Neuronal stem cell (in vitro differentiated cells): ENCODE measurements around the gene KMT2C.
"Not testable (repeated sequence)": the region's sequence is repeated elsewhere in the genome, so short reads cannot be mapped to it uniquely, and the experiment has no call there.

Source experiments
- DNase-seq: peaks from one replicate; pipeline ENCODE4 v3.0.0-alpha.2; 2013; ENCODE audit warnings: low spot score
- H2AFZ ChIP-seq: one replicate; pipeline ENCODE4 v1.6.1; 2013; ENCODE audit warnings: mild to moderate bottlenecking, low read length, inconsistent platforms
- H2AK5ac ChIP-seq: 2 replicates; pipeline ENCODE4 v1.6.1; 2013; ENCODE audit warnings: low read depth, mild to moderate bottlenecking, inconsistent platforms, low read length, moderate library complexity, mixed read lengths
- H2BK120ac ChIP-seq: 2 replicates; pipeline ENCODE4 v1.6.1; 2013; ENCODE audit warnings: low read depth, mild to moderate bottlenecking, inconsistent platforms, low read length, moderate library complexity, mixed read lengths
- H2BK12ac ChIP-seq: one replicate; pipeline ENCODE4 v1.6.1; 2013; ENCODE audit warnings: low read length, inconsistent platforms
- H2BK15ac ChIP-seq: 2 replicates; pipeline ENCODE4 v1.6.1; 2013; ENCODE audit warnings: mild to moderate bottlenecking, low read length, inconsistent platforms, mixed read lengths
- H2BK5ac ChIP-seq: one replicate; pipeline ENCODE4 v1.6.1; 2013; ENCODE audit warnings: inconsistent platforms, mild to moderate bottlenecking, low read length, moderate library complexity
- H3K14ac ChIP-seq: one replicate; pipeline ENCODE4 v1.6.1; 2013; ENCODE audit warnings: low read length, inconsistent platforms
- H3K18ac ChIP-seq: 2 replicates; pipeline ENCODE4 v1.6.1; 2013; ENCODE audit warnings: low read length, inconsistent platforms
- H3K23ac ChIP-seq: 2 replicates; pipeline ENCODE4 v1.6.1; 2013; ENCODE audit warnings: low read depth, mild to moderate bottlenecking, mixed read lengths, low read length, inconsistent platforms; ENCODE audit not compliant: poor library complexity
- H3K27ac ChIP-seq: replicated peaks from 3 replicates; pipeline ENCODE4 v1.5.1; 2013; ENCODE audit warnings: low read length, inconsistent platforms
- H3K27me3 ChIP-seq, 3 experiments: 2 replicates each; pipeline ENCODE4 v1.6.1; 2013; ENCODE audit warnings: low read length in 3 of 3, mild to moderate bottlenecking in 2 of 3, inconsistent platforms in 1 of 3, low read depth in 1 of 3, mixed read lengths in 1 of 3, moderate library complexity in 1 of 3; ENCODE audit not compliant: control insufficient read depth in 3 of 3, insufficient read depth in 3 of 3
- H3K36me3 ChIP-seq, 2 donors: replicated peaks in 1 of 2; 2 replicates each; pipeline ENCODE4 v1.6.1; 2013; ENCODE audit warnings: low read length in 2 of 2; ENCODE audit not compliant: control insufficient read depth in 2 of 2, insufficient read depth in 2 of 2
- H3K4ac ChIP-seq: 2 replicates; pipeline ENCODE4 v1.6.1; 2013; ENCODE audit warnings: inconsistent platforms, mild to moderate bottlenecking, low read length, moderate library complexity
- H3K4me1 ChIP-seq, 2 donors: 1 replicate in 1 of 2; 2 replicates in 1 of 2; pipeline ENCODE4 v1.6.1; 2013; ENCODE audit warnings: low read length in 2 of 2, low read depth in 1 of 2; ENCODE audit not compliant: control insufficient read depth in 2 of 2, insufficient read depth in 1 of 2
- H3K4me2 ChIP-seq: one replicate; pipeline ENCODE4 v1.6.1; 2013; ENCODE audit warnings: mild to moderate bottlenecking, low read length, inconsistent platforms; ENCODE audit not compliant: insufficient read depth, poor library complexity, severe bottlenecking
- H3K4me3 ChIP-seq, 2 donors: 2 replicates each; pipeline ENCODE4 v1.5.1; 2013; ENCODE audit warnings: low read length in 2 of 2, mild to moderate bottlenecking in 2 of 2, inconsistent platforms in 1 of 2, moderate library complexity in 1 of 2
- H3K79me1 ChIP-seq: one replicate; pipeline ENCODE4 v1.6.1; 2013; ENCODE audit warnings: low read depth, mild to moderate bottlenecking, inconsistent platforms, low read length, moderate library complexity
- H3K9ac ChIP-seq: one replicate; pipeline ENCODE4 v1.6.1; 2013; ENCODE audit warnings: mild to moderate bottlenecking, low read depth, low read length, inconsistent platforms; ENCODE audit not compliant: poor library complexity
- H3K9me3 ChIP-seq, 2 donors: replicated peaks in 1 of 2; 2 replicates each; pipeline versions ENCODE3 to v1.6.1; 2013; ENCODE audit warnings: low read length in 2 of 2, mild to moderate bottlenecking in 2 of 2, inconsistent platforms in 1 of 2, low read depth in 1 of 2, mixed read lengths in 1 of 2, moderate library complexity in 1 of 2; ENCODE audit not compliant: control insufficient read depth in 2 of 2, insufficient read depth in 1 of 2
- H4K8ac ChIP-seq: one replicate; pipeline ENCODE4 v1.6.1; 2013; ENCODE audit warnings: low read depth, mild to moderate bottlenecking, inconsistent platforms, low read length, moderate library complexity
- H4K91ac ChIP-seq: one replicate; pipeline ENCODE4 v1.6.1; 2013; ENCODE audit warnings: low read length, low read depth, mild to moderate bottlenecking, inconsistent platforms; ENCODE audit not compliant: poor library complexity
- WGBS, 2 donors: extraction: QIAGEN DNeasy Blood & Tissue Kit; methylation state at CpG; one replicate each; pipeline ENCODE4 v1.1.7; 2013; ENCODE audit warnings: missing lambda C conversion rate in 2 of 2, mixed read lengths in 1 of 2; ENCODE audit not compliant: insufficient read length in 2 of 2, insufficient replicate concordance in 1 of 2; ENCODE audit errors: extremely low coverage in 2 of 2; 5-methylcytosine and 5-hydroxymethylcytosine counted together

Gene KMT2C

GRCh38 chr7:152286219-152286618, 149.6 kb downstream of the KMT2C start:
- H4K8ac ChIP-seq, H2AK5ac ChIP-seq, H3K4me2 ChIP-seq, H3K27me3 ChIP-seq, H2BK15ac ChIP-seq, H4K91ac ChIP-seq, DNase-seq, H3K36me3 ChIP-seq, H3K23ac ChIP-seq, H3K14ac ChIP-seq, H3K9ac ChIP-seq, H2BK120ac ChIP-seq, H2AFZ ChIP-seq, H3K18ac ChIP-seq, H2BK5ac ChIP-seq, H3K27ac ChIP-seq, H3K4me1 ChIP-seq, H2BK12ac ChIP-seq, H3K9me3 ChIP-seq, H3K4me3 ChIP-seq, H3K4ac ChIP-seq, H3K79me1 ChIP-seq: not testable (repeated sequence)

- not testable (repeated sequence) for H3K9ac ChIP-seq, H4K91ac ChIP-seq, H3K79me1 ChIP-seq, H3K4me2 ChIP-seq, H3K14ac ChIP-seq, H2BK12ac ChIP-seq, H3K27me3 ChIP-seq, H4K8ac ChIP-seq, H2BK15ac ChIP-seq, H2BK120ac ChIP-seq, H2BK5ac ChIP-seq, DNase-seq, H3K9me3 ChIP-seq, H3K4me1 ChIP-seq, H3K36me3 ChIP-seq, H3K18ac ChIP-seq, H3K4ac ChIP-seq, H3K27ac ChIP-seq, H3K23ac ChIP-seq, H3K4me3 ChIP-seq, H2AK5ac ChIP-seq, H2AFZ ChIP-seq
- WGBS, 2 donors, result no CpG with 5 or more reads among the region's 3 CpGs
Measured at GRCh38 chr7:152284998-152285397, 150.8 kb downstream of the KMT2C start.

GRCh38 chr7:152277687-152278086, 158.1 kb downstream of the KMT2C start:
- WGBS, 2 donors, result no CpG with 5 or more reads among the region's 2 CpGs
- DNase-seq, H3K36me3 ChIP-seq: not testable (repeated sequence)

GRCh38 chr7:152270427-152270826, 165.4 kb downstream of the KMT2C start:
- WGBS, 2 donors, result no CpG with 5 or more reads among the region's 2 CpGs
- H3K4ac ChIP-seq, result not testable (repeated sequence)

More at GRCh38 chr7:152277687-152278086, 158.1 kb downstream of the KMT2C start:
- not testable (repeated sequence) for H3K27ac ChIP-seq, H4K8ac ChIP-seq, H3K23ac ChIP-seq, H3K79me1 ChIP-seq, H3K9ac ChIP-seq, H2BK120ac ChIP-seq, H2AK5ac ChIP-seq, H2BK15ac ChIP-seq, H3K4me3 ChIP-seq, H2AFZ ChIP-seq, H3K27me3 ChIP-seq, H3K4me2 ChIP-seq, H3K4ac ChIP-seq, H2BK12ac ChIP-seq, H3K14ac ChIP-seq, H3K9me3 ChIP-seq, H3K18ac ChIP-seq, H2BK5ac ChIP-seq, H4K91ac ChIP-seq, H3K4me1 ChIP-seq

More at GRCh38 chr7:152270427-152270826, 165.4 kb downstream of the KMT2C start:
- not testable (repeated sequence) for H2BK120ac ChIP-seq, H3K9ac ChIP-seq, H3K14ac ChIP-seq, H3K79me1 ChIP-seq, H3K27me3 ChIP-seq, H3K4me2 ChIP-seq, H2BK12ac ChIP-seq, H2BK5ac ChIP-seq, H3K23ac ChIP-seq, H3K9me3 ChIP-seq, H2AK5ac ChIP-seq, H3K18ac ChIP-seq, H3K4me1 ChIP-seq, H3K27ac ChIP-seq, H4K91ac ChIP-seq, H2AFZ ChIP-seq, H4K8ac ChIP-seq, H2BK15ac ChIP-seq, DNase-seq, H3K4me3 ChIP-seq
- H3K36me3 ChIP-seq, result peaks cover 0 to 20% of the 10 kb centered on the region in 2 donors
